Liver (tissue), 9 donors: Measurements from ENCODE around the gene TMEM190. TPM values are rescaled to one million over a fixed set of nuclear protein-coding genes. Genes with fewer than 3 reads are reported as not detected.
"Not testable (repeated sequence)": the region's sequence is repeated elsewhere in the genome, so short reads cannot be mapped to it uniquely, and the experiment has no call there.

ENCODE experiments used
- DNase-seq: peaks from one replicate; pipeline ENCODE4 v3.0.0-alpha.2; 2017; ENCODE audit warnings: low spot score
- H3K27ac ChIP-seq, 2 donors: one replicate each; pipeline ENCODE4 v1.7.0; 2013; ENCODE audit warnings: inconsistent platforms in 2 of 2, low read length in 2 of 2, control low read depth in 1 of 2, low read depth in 1 of 2, mild to moderate bottlenecking in 1 of 2
- H3K27me3 ChIP-seq, 4 donors: one replicate each; pipeline versions ENCODE4 v1.6.1 to v1.7.0; 2013; ENCODE audit warnings: low read length in 3 of 4, inconsistent platforms in 1 of 4, mild to moderate bottlenecking in 1 of 4, moderate library complexity in 1 of 4; ENCODE audit not compliant: control insufficient read depth in 4 of 4, insufficient read depth in 4 of 4
- H3K36me3 ChIP-seq, 4 donors: one replicate each; pipeline versions ENCODE4 v1.6.1 to v1.7.0; 2013; ENCODE audit warnings: low read length in 3 of 4, mild to moderate bottlenecking in 3 of 4, low read depth in 1 of 4, moderate library complexity in 1 of 4; ENCODE audit not compliant: control insufficient read depth in 4 of 4, insufficient read depth in 3 of 4
- H3K4me1 ChIP-seq, 4 donors: one replicate each; pipeline versions ENCODE4 v1.6.1 to v1.7.0; 2013; ENCODE audit warnings: low read length in 3 of 4, mild to moderate bottlenecking in 3 of 4, moderate library complexity in 1 of 4; ENCODE audit not compliant: control insufficient read depth in 4 of 4, insufficient read depth in 4 of 4
- H3K4me3 ChIP-seq, 3 donors: one replicate each; pipeline versions ENCODE4 v1.6.1 to v1.7.0; 2013; ENCODE audit warnings: low read length in 3 of 3, control low read depth in 1 of 3, low read depth in 1 of 3, mild to moderate bottlenecking in 1 of 3
- H3K9ac ChIP-seq, 2 donors: one replicate each; pipeline ENCODE4 v1.7.0; 2013; ENCODE audit warnings: low read length in 2 of 2, mild to moderate bottlenecking in 2 of 2, moderate library complexity in 2 of 2, control low read depth in 1 of 2, low read depth in 1 of 2
- H3K9me3 ChIP-seq, 4 donors: one replicate each; pipeline versions ENCODE4 v1.6.1 to v1.7.0; 2013; ENCODE audit warnings: low read length in 3 of 4; ENCODE audit not compliant: control insufficient read depth in 4 of 4
- ATF3 ChIP-seq: IDR thresholded peaks from 2 replicates; pipeline ENCODE4 v1.6.1; 2016; ENCODE audit warnings: antibody characterized with exemption
- CTCF ChIP-seq: fragments of 150-350 bp; IDR thresholded peaks from 2 replicates; pipeline ENCODE4 v1.5.1; 2017; ENCODE audit warnings: improper control_type of control experiment, low read depth, low read length; ENCODE audit not compliant: missing input control
- GABPA ChIP-seq, 2 donors: IDR thresholded peaks in 1 of 2; conservative IDR thresholded peaks in 1 of 2; 2 replicates each; pipeline ENCODE4 v1.6.1; 2016; ENCODE audit warnings: antibody characterized with exemption in 2 of 2, mild to moderate bottlenecking in 1 of 2, moderate library complexity in 1 of 2
- HNF4A ChIP-seq, 2 donors: conservative IDR thresholded peaks; 2 replicates each; pipeline ENCODE4 v1.6.1; 2016; ENCODE audit warnings: antibody characterized with exemption in 2 of 2, mild to moderate bottlenecking in 2 of 2
- HNF4G ChIP-seq: IDR thresholded peaks from 2 replicates; pipeline ENCODE4 v1.6.1; 2016; ENCODE audit warnings: antibody characterized with exemption
- JUND ChIP-seq, 2 donors: IDR thresholded peaks; 2 replicates each; pipeline ENCODE4 v1.6.1; 2016; ENCODE audit warnings: antibody characterized with exemption in 2 of 2
- NR2F2 ChIP-seq: IDR thresholded peaks from 2 replicates; pipeline ENCODE4 v1.6.1; 2016; ENCODE audit warnings: antibody characterized with exemption
- REST ChIP-seq: IDR thresholded peaks from 2 replicates; pipeline ENCODE4 v1.6.1; 2016; ENCODE audit warnings: antibody characterized with exemption, mild to moderate bottlenecking
- TAF1 ChIP-seq: conservative IDR thresholded peaks from 2 replicates; pipeline ENCODE4 v1.6.1; 2016; ENCODE audit warnings: antibody characterized with exemption, mild to moderate bottlenecking
- ZBTB33 ChIP-seq: IDR thresholded peaks from 2 replicates; pipeline ENCODE4 v1.6.1; 2016; ENCODE audit warnings: antibody characterized with exemption
- WGBS: extraction: QIAGEN DNeasy Blood & Tissue Kit; methylation state at CpG from one replicate; pipeline ENCODE4 v1.1.7; 2013; 5-methylcytosine and 5-hydroxymethylcytosine counted together
- polyA plus RNA-seq, 2 donors: library from polyadenylated mRNA; stranded (reverse) in 1 of 2; unstranded in 1 of 2; fragments of 200-250 nt in 1 of 2; fragments of >200 nt in 1 of 2; fragmentation: Nextera tagmentation in 1 of 2; extraction: Ambion mirVana in 1 of 2; gene quantifications; one replicate each; pipeline versions ENCODE4 v1.2.1 to v1.2.3, GENCODE V29; 2013 to 2015
- total RNA-seq, 2 donors: library from RNA; depleted of rRNA; stranded (reverse); fragments of >200 nt; gene quantifications; one replicate each; pipeline ENCODE4 v1.2.3, GENCODE V29; 2014
- donor health status: healthy.
- donor health status: healthy.
- donor health status: healthy.
- donor health status: healthy.
- donor health status: healthy.

TMEM190 gene
- total and polyA plus RNA-seq, 4 donors: not detected

GRCh38 chr19:55400281-55401087, 23.9 kb downstream of the TMEM190 start:
- no peaks in the 10 kb centered on the region for H3K9me3 ChIP-seq
- TF ChIP-seq HNF4A (conservative IDR thresholded peaks at IDR 0.05) (no peak), GABPA (IDR thresholded peaks at IDR 0.05 in 1 of 2, conservative IDR thresholded peaks at IDR 0.05 in 1 of 2) (no peak), ZBTB33 (no peak), REST (no peak), JUND (IDR thresholded peaks at IDR 0.05) (no peak), HNF4G (no peak), ATF3 (no peak), TAF1 (no peak), NR2F2 (no peak), CTCF (no peak)
- WGBS: 95% methylated on average over 14 of the region's 14 CpGs

GRCh38 chr19:55401390-55401789, 24.8 kb downstream of the TMEM190 start:
- not testable (repeated sequence) for DNase-seq
- WGBS: 90% methylated on average over 20 of the region's 28 CpGs

More at GRCh38 chr19:55400281-55401087, 23.9 kb downstream of the TMEM190 start:
- no peak overlapping the region for H3K4me3 ChIP-seq
- no peak overlapping the region for H3K9ac ChIP-seq
- no peaks in the 10 kb centered on the region for H3K4me1 ChIP-seq
- H3K27me3 ChIP-seq: no peaks in the 10 kb centered on the region
- H3K27ac ChIP-seq: no peak overlapping the region
- peaks cover 3 to 21% (median 8%) of the 10 kb centered on the region in 4 donors for H3K36me3 ChIP-seq
- no peak for DNase-seq

More at GRCh38 chr19:55401390-55401789, 24.8 kb downstream of the TMEM190 start:
- H3K27ac ChIP-seq, H3K4me3 ChIP-seq, H3K27me3 ChIP-seq, H3K9me3 ChIP-seq, H3K4me1 ChIP-seq, H3K9ac ChIP-seq: not testable (repeated sequence)
- H3K36me3 ChIP-seq: peaks cover 3 to 21% (median 9%) of the 10 kb centered on the region in 4 donors
